Nephron progenitor cell (in vitro differentiated cells): ENCODE results near the gene DPF3.

ENCODE experiments used
- DNase-seq: peaks from one replicate; pipeline ENCODE4 v3.0.0; 2021
- H3K27ac Mint-ChIP-seq: 2 replicates; pipeline ENCODE4 v1.8.0; 2021; ENCODE audit warnings: mild to moderate bottlenecking, moderate library complexity, mixed read lengths
- H3K27me3 Mint-ChIP-seq: 2 replicates; pipeline ENCODE4 v1.8.0; 2021; ENCODE audit warnings: mild to moderate bottlenecking, low read depth, mixed read lengths; ENCODE audit not compliant: poor library complexity
- H3K36me3 Mint-ChIP-seq: 2 replicates; pipeline ENCODE4 v1.8.0; 2021; ENCODE audit warnings: low read depth, mixed read lengths
- H3K4me1 Mint-ChIP-seq: 2 replicates; pipeline ENCODE4 v1.8.0; 2021; ENCODE audit warnings: mixed read lengths
- H3K4me3 Mint-ChIP-seq: 2 replicates; pipeline ENCODE4 v1.8.0; 2021; ENCODE audit warnings: mild to moderate bottlenecking, moderate library complexity, mixed read lengths
- H3K9me3 Mint-ChIP-seq: 2 replicates; pipeline ENCODE4 v1.8.0; 2021; ENCODE audit warnings: mild to moderate bottlenecking, moderate library complexity, mixed read lengths
- CTCF ChIP-seq: fragments of 200-600 bp; sonication (generic); IDR thresholded peaks from 2 replicates; pipeline ENCODE4 v1.5.0; 2021; ENCODE audit warnings: antibody characterized with exemption

DPF3 gene

GRCh38 chr14:72574715-72575114, 319.2 kb downstream of the DPF3 start:
- no peaks in the 10 kb centered on the region for H3K36me3 Mint-ChIP-seq
- TF ChIP-seq CTCF = no peak
- H3K4me1 Mint-ChIP-seq = no peaks in the 10 kb centered on the region
- peaks cover 13% of the 10 kb centered on the region for H3K9me3 Mint-ChIP-seq
- no peak overlapping the region for H3K27ac Mint-ChIP-seq
- H3K4me3 Mint-ChIP-seq = no peak overlapping the region
- no peak for DNase-seq
- H3K27me3 Mint-ChIP-seq = peaks cover 10% of the 10 kb centered on the region

DNA sequence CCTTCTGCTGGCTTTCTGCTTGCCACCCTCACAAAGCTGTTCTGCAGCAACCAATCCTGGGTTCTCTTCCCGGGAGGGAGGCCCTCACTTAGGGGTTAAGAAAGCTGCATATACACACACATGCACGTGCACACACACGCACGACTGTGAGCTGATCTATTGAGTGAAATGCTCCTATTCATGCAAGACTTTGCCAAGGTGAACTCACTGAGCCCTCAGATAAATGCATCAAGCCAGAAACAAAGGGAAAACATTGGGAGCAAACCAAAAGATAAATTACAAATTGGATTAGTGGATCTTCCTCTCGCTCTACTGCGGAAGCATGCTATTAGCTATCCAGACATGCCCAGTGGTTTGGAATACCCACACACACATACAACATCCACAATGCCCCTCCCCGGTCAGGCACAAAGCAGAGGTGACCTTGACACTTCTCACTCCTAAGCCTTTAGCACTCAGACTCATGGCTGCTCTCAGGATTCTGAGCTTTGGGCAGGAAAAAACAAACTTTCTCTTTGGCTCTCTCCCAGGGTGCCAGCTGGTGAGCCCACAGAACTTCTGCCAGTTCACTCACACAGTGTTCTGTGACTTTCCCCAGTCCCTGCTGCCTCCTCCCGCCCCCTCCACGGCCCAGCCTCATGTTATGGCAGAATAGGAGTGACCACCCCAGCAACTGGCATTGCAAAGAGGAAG, 320.0 kb downstream of the DPF3 start:
- no peak for TF ChIP-seq CTCF
- no peak for DNase-seq
- H3K4me3 Mint-ChIP-seq = no peak overlapping the region
- no peaks in the 10 kb centered on the region for H3K36me3 Mint-ChIP-seq
- peaks cover 10% of the 10 kb centered on the region for H3K27me3 Mint-ChIP-seq
- H3K9me3 Mint-ChIP-seq = peaks cover 13% of the 10 kb centered on the region
- H3K4me1 Mint-ChIP-seq = no peaks in the 10 kb centered on the region
- H3K27ac Mint-ChIP-seq = no peak overlapping the region
